K562 (cell line): ENCODE data around the gene TMEM176B. TPM values are rescaled to one million over a fixed set of nuclear protein-coding genes. Genes with fewer than 3 reads are reported as not detected.

ENCODE experiments used
- CBFA2T2 ChIP-seq: fragments of 450-650 bp; conservative IDR thresholded peaks from 2 replicates; pipeline ENCODE4 v1.6.1; 2017; ENCODE audit warnings: mild to moderate bottlenecking
- EHMT2 ChIP-seq: fragments of 450-650 bp; IDR thresholded peaks from 2 replicates; pipeline ENCODE4 v1.6.1; 2018; ENCODE audit warnings: antibody characterized with exemption
- GABPB1 ChIP-seq: sonication (generic); formaldehyde crosslinking; IDR thresholded peaks from 2 replicates; pipeline ENCODE4 v1.8.0; 2022; ENCODE audit warnings: mild to moderate bottlenecking, missing genetic modification reagents
- HDAC1 ChIP-seq, 2 experiments: fragments of 450-650 bp; IDR thresholded peaks; 2 replicates each; pipeline ENCODE4 v1.6.1; 2016 to 2017; ENCODE audit warnings: inconsistent platforms in 1 of 2, mild to moderate bottlenecking in 1 of 2, moderate library complexity in 1 of 2
- HDAC8 ChIP-seq: fragments of 450-650 bp; IDR thresholded peaks from 2 replicates; pipeline ENCODE4 v1.6.1; 2016; ENCODE audit warnings: mild to moderate bottlenecking, missing genetic modification characterization, moderate library complexity, missing compliant biosample characterization
- JUNB ChIP-seq: fragments of 450-650 bp; formaldehyde crosslinking; conservative IDR thresholded peaks from 2 replicates; pipeline ENCODE4 v1.4.0; 2020; ENCODE audit warnings: mild to moderate bottlenecking
- KDM2B ChIP-seq: fragments of 250-450 bp; sonication (Bioruptor Pico); IDR thresholded peaks from 2 replicates; pipeline ENCODE4 v1.8.0; 2021; ENCODE audit warnings: mild to moderate bottlenecking, moderate library complexity
- MAX ChIP-seq: sonication (generic); formaldehyde crosslinking; IDR thresholded peaks from 2 replicates; pipeline ENCODE4 v1.9.0; 2022; ENCODE audit warnings: mild to moderate bottlenecking, missing genetic modification reagents
- MAZ ChIP-seq, 2 experiments: fragments of 450-650 bp in 1 of 2; sonication (generic) in 1 of 2; formaldehyde crosslinking; IDR thresholded peaks in 1 of 2; conservative IDR thresholded peaks in 1 of 2; 2 replicates each; pipeline versions ENCODE4 v1.4.0 to v1.5.0; 2020; ENCODE audit warnings: mild to moderate bottlenecking in 1 of 2, missing genetic modification reagents in 1 of 2
- NR0B1 ChIP-seq: fragments of 450-650 bp; IDR thresholded peaks from one replicate; pipeline ENCODE4 v1.6.1; 2018; ENCODE audit warnings: mild to moderate bottlenecking, moderate library complexity; ENCODE audit not compliant: partially characterized antibody
- NR4A1 ChIP-seq, 2 experiments: fragments of 250-450 bp in 1 of 2; fragments of 450-650 bp in 1 of 2; sonication (Bioruptor Pico) in 1 of 2; IDR thresholded peaks; 2 replicates each; pipeline versions ENCODE4 v1.4.0 to v1.6.1; 2016 to 2020; ENCODE audit warnings: mild to moderate bottlenecking in 2 of 2, missing compliant biosample characterization in 1 of 2, missing genetic modification characterization in 1 of 2, moderate library complexity in 1 of 2
- POLR2H ChIP-seq: IDR thresholded peaks from 2 replicates; pipeline ENCODE4 v1.6.1; 2016; ENCODE audit warnings: missing genetic modification characterization, low read depth, mild to moderate bottlenecking, control low read depth, missing compliant biosample characterization, moderate library complexity
- PTTG1 ChIP-seq: fragments of 450-650 bp; IDR thresholded peaks from 2 replicates; pipeline ENCODE4 v1.6.1; 2016; ENCODE audit warnings: low read depth, mild to moderate bottlenecking, missing genetic modification characterization, missing compliant biosample characterization
- RFX1 ChIP-seq: fragments of 450-650 bp; IDR thresholded peaks from 2 replicates; pipeline ENCODE4 v1.6.1; 2016; ENCODE audit warnings: mild to moderate bottlenecking, moderate library complexity
- SMARCB1 ChIP-seq: IDR thresholded peaks from 2 replicates; pipeline ENCODE4 v1.6.1; 2011; ENCODE audit warnings: improper control_type of control experiment, low read depth; ENCODE audit not compliant: insufficient read length
- TCFL5 ChIP-seq: fragments of 250-450 bp; sonication (Bioruptor Pico); conservative IDR thresholded peaks from 2 replicates; pipeline ENCODE4 v1.6.1; 2021; ENCODE audit warnings: mild to moderate bottlenecking, moderate library complexity, matching md5 sums
- XRCC3 ChIP-seq: fragments of 450-650 bp; IDR thresholded peaks from 2 replicates; pipeline ENCODE4 v1.6.1; 2017; ENCODE audit warnings: mild to moderate bottlenecking, moderate library complexity
- ZFP30 ChIP-seq: fragments of 250-450 bp; sonication (Bioruptor Pico); IDR thresholded peaks from 2 replicates; pipeline ENCODE4 v1.8.0; 2022; ENCODE audit warnings: moderate library complexity, mild to moderate bottlenecking, inconsistent platforms, borderline replicate concordance
- ZFP36 ChIP-seq: fragments of 150-350 bp; IDR thresholded peaks from 2 replicates; pipeline ENCODE4 v1.6.1; 2018; ENCODE audit warnings: low read length, low read depth; ENCODE audit not compliant: partially characterized antibody
- ZNF133 ChIP-seq: fragments of 250-450 bp; sonication (Bioruptor Pico); IDR thresholded peaks from 2 replicates; pipeline ENCODE4 v1.4.0; 2020; ENCODE audit warnings: mild to moderate bottlenecking
- ZNF224 ChIP-seq: sonication (generic); formaldehyde crosslinking; IDR thresholded peaks from 2 replicates; pipeline ENCODE4 v1.8.0; 2022; ENCODE audit warnings: mild to moderate bottlenecking, missing genetic modification reagents
- ZNF280A ChIP-seq: fragments of 450-650 bp; IDR thresholded peaks from 2 replicates; pipeline ENCODE4 v1.6.1; 2018; ENCODE audit warnings: mild to moderate bottlenecking, low read depth; ENCODE audit not compliant: partially characterized antibody
- ZNF354B ChIP-seq: fragments of 250-450 bp; sonication (Bioruptor Pico); IDR thresholded peaks from 2 replicates; pipeline ENCODE4 v1.4.0; 2020
- ZNF384 ChIP-seq: IDR thresholded peaks from 2 replicates; pipeline ENCODE4 v1.6.1; 2012; ENCODE audit warnings: low read depth, low read length, improper control_type of control experiment
- ZNF551 ChIP-seq: fragments of 250-450 bp; sonication (Bioruptor Pico); IDR thresholded peaks from 2 replicates; pipeline ENCODE4 v1.5.0; 2021; ENCODE audit warnings: mild to moderate bottlenecking, moderate library complexity
- ZNF717 ChIP-seq: fragments of 250-450 bp; sonication (Bioruptor Pico); IDR thresholded peaks from 2 replicates; pipeline ENCODE4 v1.5.0; 2021
- ZNF764 ChIP-seq: fragments of 250-450 bp; sonication (Bioruptor Pico); IDR thresholded peaks from 2 replicates; pipeline ENCODE4 v1.4.0; 2020; ENCODE audit warnings: low read depth, mild to moderate bottlenecking, moderate library complexity
- ZNF77 ChIP-seq: fragments of 250-450 bp; sonication (Bioruptor Pico); IDR thresholded peaks from 2 replicates; pipeline ENCODE4 v1.5.0; 2020
- polyA plus RNA-seq, 8 experiments: library from polyadenylated mRNA; depleted of rRNA in 4 of 8; stranded (reverse) in 5 of 8; unstranded in 3 of 8; fragments of >200 nt; fragmentation: Nextera tagmentation in 2 of 8; fragmentation: Illumina TruSeq in 1 of 8; extraction: Ambion mirVana in 2 of 8; extraction: Trizol in 1 of 8; gene quantifications; 2 replicates each; pipeline versions ENCODE4 v1.2.1 to v1.2.3, GENCODE V29; 2011 to 2014; ENCODE audit warnings: inconsistent platforms in 1 of 8, missing spikeins in 1 of 8
- total RNA-seq, 7 experiments: library from RNA; depleted of rRNA in 6 of 7; stranded (reverse); fragments of >200 nt in 6 of 7; fragmentation: Illumina TruSeq in 2 of 7; extraction: Trizol in 2 of 7; gene quantifications; 2 replicates each; pipeline versions ENCODE4 v1.2.1 to v1.2.3, GENCODE V29; 2011 to 2021; ENCODE audit warnings: low replicate concordance in 1 of 7

The TMEM176B gene
- total and polyA plus RNA-seq, 9 of the 15 experiments (the other 6 are each of a cell fraction or from before 2014, with no cell fraction given): 0.19 to 0.60 TPM; not detected in 7

- TF ChIP-seq EHMT2 (peak; percentile 90), JUNB (CRISPR knock-in tag) (no peak), ZFP30 (no peak), KDM2B (CRISPR knock-in tag) (no peak), CBFA2T2 (no peak), ZNF764 (CRISPR knock-in tag) (no peak), POLR2H (tag) (no peak), XRCC3 (no peak), HDAC1 (IDR thresholded peaks at IDR 0.05) (no peak), HDAC8 (tag) (peak; percentile 75), GABPB1 (CRISPR knock-in tag) (no peak), ZNF384 (no peak), TCFL5 (CRISPR knock-in tag) (no peak), NR0B1 (no peak), SMARCB1 (no peak), RFX1 (peak; percentile 62), NR4A1 (CRISPR knock-in tag; IDR thresholded peaks at IDR 0.05) (0 out of 2 replicates have a peak, but pooled peaks have one; percentile 21), NR4A1 (tag; IDR thresholded peaks at IDR 0.05) (peak; percentile 70; the same call in 1 of the 2 replicates), ZNF551 (CRISPR knock-in tag) (no peak), MAZ (CRISPR knock-in tag; conservative IDR thresholded peaks at IDR 0.05 in 1 of 2, IDR thresholded peaks at IDR 0.05 in 1 of 2) (0 out of 4 replicates have a peak, but pooled peaks of 1 of the 2 experiments have one; percentile 44), ZNF354B (no peak), ZNF717 (no peak), MAX (no peak), ZNF224 (no peak), ZNF133 (CRISPR knock-in tag) (no peak), ZFP36 (no peak), PTTG1 (no peak), ZNF280A (no peak), ZNF77 (no peak)
These were observed 24.4 kb upstream of the TMEM176B start (continued) for GRCh38 chr7:150824379-150825177.
